H1 (cell line): ENCODE measurements around the gene CFLAR. TPM values are rescaled to one million over a fixed set of nuclear protein-coding genes. Genes with fewer than 3 reads are reported as not detected.
A peak's percentile ranks its signal among the peaks of the same experiment; 100 is the strongest.

Experiments
- CTCF ChIA-PET: fragments of 300-600 bp; sonication (Branson Sonifier 250); formaldehyde crosslinking; loops from one replicate; lab custom pipeline; 2021; ENCODE audit not compliant: partially characterized antibody; lab: Charles Lee
- POLR2A ChIA-PET: fragments of 300-600 bp; sonication (Branson Sonifier 250); formaldehyde crosslinking; loops from one replicate; lab custom pipeline; 2021; ENCODE audit warnings: inconsistent platforms; ENCODE audit not compliant: partially characterized antibody; lab: Charles Lee
- DNase-seq, 2 experiments: peaks; one replicate each; pipeline versions ENCODE4 v3.0.0 to v3.0.0-alpha.2; 2010 to 2022; ENCODE audit warnings: low spot score in 2 of 2, low read depth in 1 of 2, mixed read lengths in 1 of 2
- FAIRE-seq: peaks from 2 replicates; lab custom pipeline; 2011; peaks lifted over from hg19 to GRCh38; lab: Jason Lieb, UNC
- H2AFZ ChIP-seq: 2 replicates; pipeline ENCODE4 v1.8.1; 2012; ENCODE audit warnings: low read length, inconsistent platforms
- H2AK5ac ChIP-seq: 2 replicates; pipeline ENCODE4 v1.6.1; 2013; ENCODE audit warnings: low read depth, low read length
- H2BK120ac ChIP-seq: replicated peaks from 2 replicates; pipeline ENCODE3; 2013; ENCODE audit warnings: low read depth, low read length, inconsistent platforms
- H2BK12ac ChIP-seq: 2 replicates; pipeline ENCODE4 v1.6.1; 2013; ENCODE audit warnings: low read depth, low read length
- H2BK15ac ChIP-seq: 2 replicates; pipeline ENCODE4 v1.6.1; 2013; ENCODE audit warnings: low read length
- H2BK20ac ChIP-seq: 2 replicates; pipeline ENCODE4 v1.6.1; 2013; ENCODE audit warnings: low read length
- H2BK5ac ChIP-seq: 2 replicates; pipeline ENCODE4 v1.6.1; 2013; ENCODE audit warnings: low read depth, low read length
- H3K14ac ChIP-seq: 2 replicates; pipeline ENCODE4 v1.6.1; 2013; ENCODE audit warnings: inconsistent platforms; ENCODE audit not compliant: insufficient read length
- H3K18ac ChIP-seq: 2 replicates; pipeline ENCODE4 v1.6.1; 2013; ENCODE audit warnings: low read length; ENCODE audit errors: extremely low read depth
- H3K23ac ChIP-seq: 2 replicates; pipeline ENCODE4 v1.6.1; 2013; ENCODE audit warnings: inconsistent platforms; ENCODE audit not compliant: insufficient read length
- H3K23me2 ChIP-seq: 2 replicates; pipeline ENCODE4 v1.6.1; 2013; ENCODE audit warnings: low read depth, low read length
- H3K27ac ChIP-seq: 2 replicates; pipeline ENCODE4 v1.6.1; 2011; ENCODE audit warnings: low read depth, low read length, inconsistent platforms
- H3K27me3 ChIP-seq, 4 experiments: replicated peaks in 1 of 4; 1 replicate in 1 of 4; 2 replicates in 3 of 4; pipeline versions ENCODE4 v1.6.1 to v1.8.1; 2011 to 2013; ENCODE audit warnings: low read length in 3 of 4, mild to moderate bottlenecking in 3 of 4, inconsistent platforms in 2 of 4, mixed read lengths in 2 of 4, moderate library complexity in 1 of 4; ENCODE audit not compliant: control insufficient read depth in 3 of 4, insufficient read depth in 3 of 4; ENCODE audit errors: extremely low read depth in 1 of 4
- H3K36me3 ChIP-seq, 4 experiments: 2 replicates each; pipeline versions ENCODE4 v1.6.1 to v1.8.1; 2011 to 2013; ENCODE audit warnings: mild to moderate bottlenecking in 4 of 4, low read length in 3 of 4, moderate library complexity in 2 of 4, control low read depth in 1 of 4, inconsistent platforms in 1 of 4; ENCODE audit not compliant: insufficient read depth in 4 of 4, control insufficient read depth in 2 of 4
- H3K4ac ChIP-seq: replicated peaks from 2 replicates; pipeline ENCODE3; 2013; ENCODE audit warnings: low read length, low read depth, mixed read lengths, inconsistent platforms; ENCODE audit not compliant: insufficient read length
- H3K4me1 ChIP-seq, 4 experiments: replicated peaks in 1 of 4; 1 replicate in 1 of 4; 2 replicates in 3 of 4; pipeline versions ENCODE4 v1.6.1 to v1.8.1; 2011 to 2013; ENCODE audit warnings: low read length in 3 of 4, inconsistent platforms in 2 of 4, mixed read lengths in 1 of 4; ENCODE audit not compliant: insufficient read depth in 4 of 4, control insufficient read depth in 3 of 4
- H3K4me2 ChIP-seq, 2 experiments: 2 replicates each; pipeline versions ENCODE4 v1.6.1 to v1.8.1; 2011 to 2013; ENCODE audit warnings: low read depth in 2 of 2, low read length in 2 of 2, control low read depth in 1 of 2, inconsistent platforms in 1 of 2, mild to moderate bottlenecking in 1 of 2; ENCODE audit not compliant: insufficient read depth in 1 of 2
- H3K4me3 ChIP-seq, 4 experiments: fragments of 200-600, 300-600 bp in 1 of 4; sonication (generic), shearing (Covaris generic), sonication (Bioruptor Twin) in 1 of 4; 2 replicates each; pipeline versions ENCODE4 v1.5.1 to v1.8.1; 2011 to 2016; ENCODE audit warnings: low read length in 4 of 4, low read depth in 3 of 4, control low read depth in 2 of 4, inconsistent platforms in 2 of 4, mild to moderate bottlenecking in 2 of 4, mixed read lengths in 1 of 4, moderate library complexity in 1 of 4; ENCODE audit not compliant: insufficient read depth in 2 of 4; ENCODE audit errors: extremely low read depth in 1 of 4
- H3K56ac ChIP-seq: replicated peaks from 2 replicates; pipeline ENCODE3; 2013; ENCODE audit warnings: low read depth, mild to moderate bottlenecking, mixed read lengths, low read length, inconsistent platforms; ENCODE audit not compliant: insufficient read length
- H3K79me1 ChIP-seq: 2 replicates; pipeline ENCODE4 v1.6.1; 2013; ENCODE audit warnings: low read depth, low read length, control low read depth
- H3K79me2 ChIP-seq, 2 experiments: 2 replicates each; pipeline versions ENCODE4 v1.6.1 to v1.8.1; 2012 to 2013; ENCODE audit warnings: low read length in 2 of 2, mild to moderate bottlenecking in 2 of 2, inconsistent platforms in 1 of 2; ENCODE audit not compliant: insufficient read depth in 2 of 2, control insufficient read depth in 1 of 2
- H3K9ac ChIP-seq, 4 experiments: replicated peaks in 1 of 4; 1 replicate in 1 of 4; 2 replicates in 3 of 4; pipeline versions ENCODE4 v1.6.1 to v1.8.1; 2011 to 2013; ENCODE audit warnings: low read depth in 3 of 4, low read length in 3 of 4, control low read depth in 2 of 4, mild to moderate bottlenecking in 2 of 4, moderate library complexity in 2 of 4, inconsistent platforms in 1 of 4; ENCODE audit errors: extremely low read depth in 1 of 4
- H3K9me3 ChIP-seq, 2 experiments: 2 replicates each; pipeline versions ENCODE4 v1.6.1 to v1.8.1; 2012 to 2013; ENCODE audit warnings: mild to moderate bottlenecking in 2 of 2, moderate library complexity in 2 of 2, control low read depth in 1 of 2, inconsistent platforms in 1 of 2, low read depth in 1 of 2, low read length in 1 of 2, mixed read lengths in 1 of 2; ENCODE audit not compliant: insufficient read depth in 2 of 2
- H4K20me1 ChIP-seq, 2 experiments: replicated peaks in 1 of 2; 2 replicates each; pipeline versions ENCODE3 to v1.8.1; 2011 to 2013; ENCODE audit warnings: inconsistent platforms in 2 of 2, low read length in 2 of 2, mild to moderate bottlenecking in 1 of 2; ENCODE audit not compliant: insufficient read depth in 2 of 2, control insufficient read depth in 1 of 2
- H4K5ac ChIP-seq: 2 replicates; pipeline ENCODE4 v1.6.1; 2013; ENCODE audit warnings: low read length, low read depth, mixed read lengths, inconsistent platforms; ENCODE audit not compliant: insufficient read length
- H4K8ac ChIP-seq: 2 replicates; pipeline ENCODE4 v1.8.0; 2013; ENCODE audit warnings: mild to moderate bottlenecking, moderate library complexity, low read length, inconsistent platforms; ENCODE audit not compliant: insufficient read depth; ENCODE audit errors: extremely low read depth
- H4K91ac ChIP-seq: replicated peaks from 2 replicates; pipeline ENCODE3; 2013; ENCODE audit warnings: low read length, mixed read lengths, inconsistent platforms; ENCODE audit not compliant: insufficient read length
- CEBPB ChIP-seq: IDR thresholded peaks from 2 replicates; pipeline ENCODE4 v1.6.1; 2012; ENCODE audit warnings: low read depth, low read length
- WGBS, 2 experiments: shearing (Covaris generic) in 1 of 2; methylation state at CpG; one replicate each; pipeline versions ENCODE4 v1.1.6 to v1.1.7; 2013 to 2015; ENCODE audit warnings: low lambda C conversion rate in 2 of 2, mixed read lengths in 2 of 2, inconsistent platforms in 1 of 2, low coverage in 1 of 2, missing lambda C conversion rate in 1 of 2; ENCODE audit not compliant: insufficient replicate concordance in 2 of 2, insufficient coverage in 1 of 2, insufficient read length in 1 of 2; ENCODE audit errors: extremely low coverage in 1 of 2, missing lambda C conversion rate in 1 of 2; 5-methylcytosine and 5-hydroxymethylcytosine counted together
- polyA plus RNA-seq, 7 experiments: library from polyadenylated mRNA; depleted of rRNA in 3 of 7; stranded (reverse) in 5 of 7; unstranded in 2 of 7; fragments of >200 nt in 5 of 7; fragments of 200-250 nt in 2 of 7; gene quantifications; 1 replicate in 5 of 7; 2 replicates in 1 of 7; 4 replicates in 1 of 7; pipeline versions ENCODE4 v1.2.1 to v1.2.3, GENCODE V29; 2011 to 2013; ENCODE audit warnings: missing spikeins in 2 of 7, mixed read lengths in 2 of 7
- total RNA-seq: library from RNA; stranded (reverse); fragmentation: NEBNext Ultra II Directional; extraction: Animal tissue kit (Norgen Biotek cat#: 25700); gene quantifications from 2 replicates; pipeline ENCODE4 v1.2.1, GENCODE V29; 2021

CFLAR gene
- total and polyA plus RNA-seq, 2 of the 8 experiments (the other 6 are each of a cell fraction or from before 2014, with no cell fraction given) = 1.1 to 3.9 TPM

DNA sequence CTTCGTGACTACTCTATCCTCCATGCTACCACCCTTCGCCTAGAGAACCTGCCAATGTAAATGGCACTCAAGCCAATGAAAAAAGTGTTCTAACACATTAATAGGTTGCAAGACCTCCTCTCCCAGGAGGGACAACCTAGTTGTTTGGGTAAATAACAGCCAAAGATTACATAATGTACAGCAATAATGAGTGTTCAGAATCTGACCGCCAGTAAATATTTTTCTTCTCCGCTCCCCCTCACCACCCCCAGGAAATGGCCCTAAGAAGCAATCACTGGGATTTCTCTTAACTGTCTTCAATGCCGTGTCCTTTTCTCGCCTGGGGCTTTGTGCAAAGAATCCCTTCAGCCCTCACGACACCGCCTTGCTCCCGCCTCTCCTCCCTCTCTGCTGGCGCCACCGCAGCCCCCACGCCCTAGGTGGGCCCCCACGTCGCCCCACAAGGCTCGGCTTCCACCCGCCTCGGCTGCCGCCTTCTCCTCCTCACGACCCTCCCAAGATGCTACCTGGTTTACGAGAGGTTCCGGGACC is 45.0 kb upstream of the CFLAR start:
- ChIA-PET CTCF (interaction anchor here (0.9 to 6.7 kb wide), 14 partner anchors 8 to 263 kb away, joined by 3 to 102 read pairs (median 4); partner anchors contain the start of gene ORC2), POLR2A (interaction anchor here (0.9 to 1.8 kb wide), 3 partner anchors 9 to 182 kb away, joined by 3 to 5 read pairs (median 5); partner anchors contain the start of genes NIF3L1 and PPIL3)
- Histone ChIP-seq H2AFZ (peak overlapping the region; percentile 36; the same call in 1 of the 2 replicates), H3K56ac (no peak overlapping the region), H4K20me1 (no peaks in the 10 kb centered on the region), H3K9ac (peak overlapping the region; percentile 69 to 94 (median 86); a peak in 6 of 7 replicates), H3K79me2 (peaks cover 0 to 30% of the 10 kb centered on the region in 2 experiments; a peak in 2 of 4 replicates), H2AK5ac (no peak overlapping the region), H3K79me1 (no peaks in the 10 kb centered on the region), H3K27me3 (no peaks in the 10 kb centered on the region), H2BK5ac (no peak overlapping the region), H3K14ac (no peak overlapping the region), H4K8ac (no peak overlapping the region), H3K27ac (no peak overlapping the region), H3K4me2 (peak overlapping the region; percentile 68 to 82), H3K23ac (no peak overlapping the region), H3K4me1 (peaks cover 0 to 3% (median 0%) of the 10 kb centered on the region in 4 experiments; a peak in 2 of 7 replicates), H2BK15ac (no peak overlapping the region), H3K23me2 (peaks cover 4% of the 10 kb centered on the region), H3K36me3 (no peaks in the 10 kb centered on the region), H2BK120ac (no peak overlapping the region), H3K4ac (no peak overlapping the region), H2BK12ac (no peak overlapping the region), H3K18ac (no peak overlapping the region), H3K9me3 (no peaks in the 10 kb centered on the region), H2BK20ac (no peak overlapping the region), H4K91ac (no peak overlapping the region), H4K5ac (no peak overlapping the region), H3K4me3 (peak overlapping the region; percentile 82 to 99 (median 87))
- WGBS, 2 experiments = 2% methylated on average over 20 of the region's 21 CpGs; no CpG with 5 or more reads in 1 of the 2 experiments
- DNase-seq (no peak), FAIRE-seq (no peak)
- no peak for TF ChIP-seq CEBPB
